GM12801 (cell line): Measurements from ENCODE around the gene TGM1.

Experiments used
- CTCF ChIP-seq: IDR thresholded peaks from one replicate; pipeline ENCODE4 v1.5.1; 2011; ENCODE audit warnings: control low read depth; ENCODE audit not compliant: insufficient read length; ENCODE audit errors: extremely low read depth

The TGM1 gene

GRCh38 chr14:24307575-24308341, 44.8 kb upstream of the TGM1 start, which contains the start of gene CIDEB:
TSS of gene CIDEB (minus strand) at chr14:24307977. CDS start at chr14:24307858, 119 bp downstream.
- no peak for TF ChIP-seq CTCF

GRCh38 chr14:24307156-24307574, 44.2 kb upstream of the TGM1 start:
- no peak for TF ChIP-seq CTCF

- TF ChIP-seq CTCF = no peak
Observed at GRCh38 chr14:24304019-24304387, 41.0 kb upstream of the TGM1 start.

GRCh38 chr14:24300326-24300980, 37.5 kb upstream of the TGM1 start:
- TF ChIP-seq CTCF = no peak

- no peak for TF ChIP-seq CTCF
Observed at GRCh38 chr14:24299255-24300191, 36.5 kb upstream of the TGM1 start, which contains the start of the genes DHRS1 and NOP9. TSS of gene DHRS1 (minus strand) at chr14:24299780. CDS start at chr14:24299106, 674 bp downstream. TSS of gene NOP9 (plus strand) at chr14:24299850. CDS start at chr14:24299955, 105 bp downstream.

- TF ChIP-seq CTCF = no peak
Observed at GRCh38 chr14:24298892-24299254, 35.9 kb upstream of the TGM1 start.

GRCh38 chr14:24297190-24297964, 34.4 kb upstream of the TGM1 start:
- TF ChIP-seq CTCF = no peak
